Measurements from ENCODE around the gene STAT2.
"Not testable (repeated sequence)": the region's sequence is repeated elsewhere in the genome, so short reads cannot be mapped to it uniquely, and the experiment has no call there.

The STAT2 gene

GRCh38 chr12:56361487-56362129, 1.7 kb upstream of the STAT2 start:
- DNase-seq, result no peak

GRCh38 chr12:56358836-56359532, 923 bp downstream of the STAT2 start:
- DNase-seq, result peak; percentile 90

DNA sequence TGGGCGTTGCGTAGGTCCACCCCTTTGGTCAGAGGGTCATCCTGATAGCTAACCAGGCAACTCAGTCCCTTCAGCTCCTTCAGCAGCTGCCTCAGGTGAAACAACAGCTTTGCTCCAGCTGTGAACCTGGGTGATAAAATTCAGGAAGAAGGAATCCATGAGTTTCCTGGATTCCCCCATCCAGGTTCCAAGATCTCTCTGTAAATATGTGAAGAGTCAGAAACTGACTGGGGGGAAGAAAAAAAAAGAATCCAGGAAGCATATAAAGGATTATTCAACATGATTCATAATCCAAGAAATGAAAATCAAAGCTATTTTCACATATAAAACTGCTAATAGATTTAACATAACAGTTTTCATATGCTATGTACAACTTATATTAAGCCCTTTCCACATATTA, 8.6 kb downstream of the STAT2 start:
- no peak for DNase-seq

GRCh38 chr12:56350662-56351061, 9.2 kb downstream of the STAT2 start:
- DNase-seq, result no peak

- DNase-seq, result no peak
Observed at GRCh38 chr12:56348776-56349175, 11.1 kb downstream of the STAT2 start.

DNA sequence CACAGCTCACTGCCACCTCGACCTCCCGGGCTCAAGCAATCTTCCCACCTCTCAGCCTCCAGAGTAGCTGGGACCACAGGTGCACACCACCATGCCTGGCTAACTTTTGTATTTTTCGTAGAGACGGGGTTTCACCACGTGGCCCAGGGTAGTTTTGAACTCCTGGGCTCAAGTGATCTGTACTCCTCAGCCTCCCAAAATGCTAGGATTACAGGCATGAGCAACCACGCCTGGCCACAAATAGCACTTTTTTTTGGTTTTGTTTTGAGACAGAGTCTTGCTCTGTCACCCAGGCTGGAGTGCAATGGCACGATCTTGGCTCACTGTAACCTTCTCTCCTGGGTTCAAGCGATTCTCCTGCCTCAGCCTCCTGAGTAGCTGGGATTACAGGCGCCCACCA, 12.7 kb downstream of the STAT2 start:
- DNase-seq, result not testable (repeated sequence)

GRCh38 chr12:56346675-56347074, 13.2 kb downstream of the STAT2 start:
- no peak for DNase-seq

DNA sequence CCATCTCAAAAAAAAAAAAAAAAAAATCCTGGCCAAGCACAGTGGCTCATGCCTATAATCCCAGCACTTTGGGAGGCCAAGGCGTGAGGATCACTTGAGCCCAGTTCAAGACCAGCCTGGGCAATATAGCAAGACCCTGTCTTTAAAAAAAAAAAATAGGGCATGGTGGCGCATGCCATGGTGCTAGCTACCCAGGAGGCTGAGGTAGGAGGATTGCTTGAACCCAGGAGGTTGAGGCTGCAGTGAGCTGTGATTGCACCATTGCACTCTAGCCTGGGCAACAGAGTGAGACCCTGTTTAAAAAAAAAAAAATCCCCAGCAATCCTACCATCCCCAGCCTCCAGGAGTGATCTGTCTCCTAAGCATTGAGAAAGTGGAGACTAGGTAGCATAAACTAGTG, 17.6 kb downstream of the STAT2 start:
- not testable (repeated sequence) for DNase-seq

- DNase-seq, result no peak
Observed at GRCh38 chr12:56341616-56342015, 18.3 kb downstream of the STAT2 start.

GRCh38 chr12:56339158-56339422, 20.8 kb downstream of the STAT2 start:
- no peak for DNase-seq

DNA sequence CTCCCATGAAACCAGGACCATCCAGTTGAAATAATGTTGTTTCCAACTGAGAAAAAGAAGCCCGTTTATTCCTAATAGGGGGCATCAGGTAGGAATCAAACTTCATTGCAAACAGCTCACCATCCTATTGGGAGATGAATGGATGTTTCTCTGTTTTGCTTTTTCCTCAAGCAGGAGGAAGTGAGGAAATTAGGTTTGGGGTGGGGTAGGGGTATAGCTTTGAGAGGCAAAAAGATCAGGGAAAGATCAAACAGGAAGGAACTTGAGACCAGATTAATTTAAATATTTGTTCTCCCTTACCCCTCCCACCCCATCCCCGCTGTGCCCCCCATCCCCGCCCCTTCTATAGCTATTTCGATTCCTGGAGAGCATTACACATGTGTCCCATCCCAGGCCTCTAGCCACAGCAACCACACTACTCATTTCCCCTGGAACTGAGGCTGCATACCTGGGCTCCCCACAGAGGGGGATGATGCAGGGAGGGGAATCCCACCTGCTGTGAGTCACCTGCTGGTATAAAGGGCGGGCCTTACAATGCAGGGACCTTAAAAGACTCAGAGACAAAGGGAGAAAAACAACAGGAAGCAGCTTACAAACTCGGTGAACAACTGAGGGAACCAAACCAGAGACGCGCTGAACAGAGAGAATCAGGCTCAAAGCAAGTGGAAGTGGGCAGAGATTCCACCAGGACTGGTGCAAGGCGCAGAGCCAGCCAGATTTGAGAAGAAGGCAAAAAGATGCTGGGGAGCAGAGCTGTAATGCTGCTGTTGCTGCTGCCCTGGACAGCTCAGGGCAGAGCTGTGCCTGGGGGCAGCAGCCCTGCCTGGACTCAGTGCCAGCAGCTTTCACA, 21.4 kb downstream of the STAT2 start, which contains the start of gene IL23A:
Gene IL23A, plus strand, starts transcription at position 577 of the 850 bp plus-strand sequence. Its CDS starts 161 bp downstream, at position 738.
- peak; percentile 7 for DNase-seq

GRCh38 chr12:56337753-56338251, 22.1 kb downstream of the STAT2 start:
- DNase-seq, result no peak

GRCh38 chr12:56336361-56337167, 23.3 kb downstream of the STAT2 start:
- no peak for DNase-seq

GRCh38 chr12:56335527-56335926, 24.4 kb downstream of the STAT2 start:
- not testable (repeated sequence) for DNase-seq

- DNase-seq, result no peak
Observed at GRCh38 chr12:56334490-56334793, 25.5 kb downstream of the STAT2 start.

GRCh38 chr12:56333679-56334489, 26.0 kb downstream of the STAT2 start, which contains the start of gene PAN2:
Gene PAN2, minus strand, starts transcription at chr12:56334000. Its CDS starts 906 bp downstream, at chr12:56333094.
- DNase-seq, result peak; percentile 98

DNA sequence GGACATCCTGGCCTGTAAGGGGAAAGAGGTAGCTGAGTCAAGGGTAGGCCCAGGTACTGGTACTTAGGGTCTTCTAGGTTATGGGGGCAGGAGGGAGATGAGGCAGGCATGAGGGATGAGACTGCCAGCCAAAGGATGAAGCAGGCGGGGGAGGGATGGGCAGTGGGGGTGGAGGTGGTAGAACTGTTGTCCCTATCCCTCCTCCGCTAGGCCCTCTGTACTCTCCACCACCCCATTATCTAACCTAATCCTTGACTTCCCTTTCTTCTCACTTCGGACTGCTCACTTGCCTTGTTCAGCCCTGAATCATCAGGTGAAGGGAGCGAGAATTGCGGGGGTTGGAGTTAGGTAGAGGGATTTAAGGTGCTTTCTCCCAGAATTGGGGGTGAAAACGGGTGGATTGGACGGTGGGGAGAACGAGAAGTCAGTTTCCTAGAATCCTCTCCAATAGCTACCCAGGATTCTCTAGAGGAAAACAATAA, 26.7 kb downstream of the STAT2 start:
- DNase-seq, result no peak

GRCh38 chr12:56332512-56333196, 27.3 kb downstream of the STAT2 start:
- DNase-seq, result no peak

- no peak for DNase-seq
Observed at GRCh38 chr12:56330936-56331490, 28.9 kb downstream of the STAT2 start.

GRCh38 chr12:56326533-56326932, 33.4 kb downstream of the STAT2 start:
- DNase-seq, result no peak

GRCh38 chr12:56326126-56326525, 33.8 kb downstream of the STAT2 start:
- DNase-seq, result no peak
